Lung (tissue), 16 donors: ENCODE measurements around the gene IFNL3. TPM values are rescaled to one million over a fixed set of nuclear protein-coding genes. Genes with fewer than 3 reads are reported as not detected.
"Not testable (repeated sequence)": the region's sequence is repeated elsewhere in the genome, so short reads cannot be mapped to it uniquely, and the experiment has no call there.

Experiments
- ATAC-seq: fragments of 200-7000 bp; cut with Tn5 transposase; one replicate; pipeline ENCODE4 v1.9.1; 2020; ENCODE audit warnings: moderate number of reproducible peaks; ENCODE audit not compliant: insufficient read depth, low FRiP score
- DNase-seq, 3 donors: peaks; one replicate each; pipeline ENCODE4 v3.0.0-alpha.2; 2013 to 2017
- H3K27ac ChIP-seq, 2 donors: one replicate each; pipeline ENCODE4 v1.5.1; 2013; ENCODE audit warnings: mild to moderate bottlenecking in 2 of 2, moderate library complexity in 2 of 2, control low read depth in 1 of 2, inconsistent platforms in 1 of 2, low read depth in 1 of 2, low read length in 1 of 2
- H3K27me3 ChIP-seq, 3 donors: one replicate each; pipeline ENCODE4 v1.5.1; 2013; ENCODE audit warnings: low read length in 2 of 3; ENCODE audit not compliant: control insufficient read depth in 3 of 3, insufficient read depth in 3 of 3
- H3K36me3 ChIP-seq, 4 donors: one replicate each; pipeline ENCODE4 v1.5.1; 2013; ENCODE audit warnings: low read length in 4 of 4, mild to moderate bottlenecking in 1 of 4, moderate library complexity in 1 of 4; ENCODE audit not compliant: control insufficient read depth in 4 of 4, insufficient read depth in 4 of 4
- H3K4me1 ChIP-seq, 5 donors: one replicate each; pipeline ENCODE4 v1.5.1; 2013; ENCODE audit warnings: low read length in 5 of 5, mild to moderate bottlenecking in 2 of 5, moderate library complexity in 1 of 5; ENCODE audit not compliant: control insufficient read depth in 5 of 5, insufficient read depth in 5 of 5
- H3K4me3 ChIP-seq: one replicate; pipeline ENCODE4 v1.5.1; 2013; ENCODE audit warnings: mild to moderate bottlenecking, control low read depth, moderate library complexity
- H3K9ac ChIP-seq, 2 donors: one replicate each; pipeline ENCODE4 v1.5.1; 2013; ENCODE audit warnings: low read length in 2 of 2, control low read depth in 1 of 2; ENCODE audit not compliant: insufficient read depth in 1 of 2
- H3K9me3 ChIP-seq, 4 donors: one replicate each; pipeline ENCODE4 v1.5.1; 2013; ENCODE audit warnings: low read length in 3 of 4, mild to moderate bottlenecking in 1 of 4, moderate library complexity in 1 of 4; ENCODE audit not compliant: control insufficient read depth in 4 of 4, insufficient read depth in 3 of 4
- CTCF ChIP-seq: IDR thresholded peaks from 2 replicates; pipeline ENCODE4 v1.5.1; 2012; ENCODE audit warnings: mild to moderate bottlenecking; ENCODE audit errors: control extremely low read depth, extremely low read depth
- WGBS, 2 donors: extraction: QIAGEN DNeasy Blood & Tissue Kit; methylation state at CpG; one replicate each; pipeline ENCODE4 v1.1.7; 2013; 5-methylcytosine and 5-hydroxymethylcytosine counted together
- long read RNA-seq, 5 donors: transcript quantifications; one replicate each; lab custom pipeline, GENCODE V29; 2026
- polyA plus RNA-seq, 2 donors: library from polyadenylated mRNA; stranded (reverse); fragments of 200-250 nt; gene quantifications; one replicate each; pipeline ENCODE4 v1.2.1, GENCODE V29; 2013
- total RNA-seq, 2 donors: library from RNA; depleted of rRNA in 1 of 2; stranded (reverse); fragments of >200 nt in 1 of 2; gene quantifications; one replicate each; pipeline ENCODE4 v1.2.1, GENCODE V29; 2014 to 2021
- donor health status: control.
- donor health status: control.
- donor health status: Bipolar disorder and iron deficiency.
- donor health status: healthy.
- donor health status: DM: yes; HTN: yes; CAD: no.

Gene IFNL3
- total RNA-seq (not detected), polyA plus RNA-seq (not detected)
- long read RNA-seq, donor 1 = 0 reads
- long read RNA-seq, donor 2 = 0 reads
- long read RNA-seq, donor 3 = 0 reads
- long read RNA-seq, donor 4 = 0 reads
- long read RNA-seq, donor 5 = 0 reads

GRCh38 chr19:39244410-39245100 is at the start of gene IFNL3:
Gene IFNL3 (minus strand): TSS chr19:39245006. CDS start chr19:39244967, 39 bp downstream.
- not testable (repeated sequence) for H3K4me1 ChIP-seq, H3K27ac ChIP-seq, DNase-seq, H3K4me3 ChIP-seq, H3K9ac ChIP-seq, H3K9me3 ChIP-seq, ATAC-seq, H3K36me3 ChIP-seq
- peaks cover 0 to 26% (median 18%) of the 10 kb centered on the region in 3 donors for H3K27me3 ChIP-seq
- WGBS, 2 donors = 83 to 85% methylated on average over 8 to 12 of the region's 12 CpGs

- Histone ChIP-seq H3K36me3 (no peaks in the 10 kb centered on the region), H3K9ac (no peak overlapping the region), H3K27ac (no peak overlapping the region), H3K4me1 (no peaks in the 10 kb centered on the region), H3K27me3 (peaks cover 0 to 3% (median 2%) of the 10 kb centered on the region in 3 donors), H3K9me3 (peaks cover 0 to 1% (median 0%) of the 10 kb centered on the region in 4 donors), H3K4me3 (no peak overlapping the region)
- no peak for DNase-seq
- ATAC-seq = no peak
- TF ChIP-seq CTCF = no peak
- WGBS, 2 donors = 72 to 83% methylated on average over 4 of the region's 4 CpGs
Observed at GRCh38 chr19:39293394-39293793, 48.6 kb upstream of the IFNL3 start.

- H3K9me3 ChIP-seq = peaks cover 0 to 5% (median 3%) of the 10 kb centered on the region in 4 donors
- ATAC-seq = no peak
- no peak overlapping the region for H3K27ac ChIP-seq
- 92 to 94% methylated on average over 1 of the region's 1 CpG for WGBS, 2 donors
- H3K9ac ChIP-seq = no peak overlapping the region
- no peaks in the 10 kb centered on the region for H3K4me1 ChIP-seq
- no peaks in the 10 kb centered on the region for H3K36me3 ChIP-seq
- no peak for DNase-seq
- no peak overlapping the region for H3K4me3 ChIP-seq
- no peaks in the 10 kb centered on the region for H3K27me3 ChIP-seq
- no peak for TF ChIP-seq CTCF
Observed at GRCh38 chr19:39284032-39284431, 39.2 kb upstream of the IFNL3 start.

GRCh38 chr19:39282021-39282420 is 37.2 kb upstream of the IFNL3 start:
- no peaks in the 10 kb centered on the region for H3K36me3 ChIP-seq
- H3K9ac ChIP-seq = no peak overlapping the region
- TF ChIP-seq CTCF = no peak
- no peak overlapping the region for H3K4me3 ChIP-seq
- WGBS, 2 donors = 73 to 79% methylated on average over 1 of the region's 1 CpG
- H3K27me3 ChIP-seq = no peaks in the 10 kb centered on the region
- DNase-seq (no peak), ATAC-seq (no peak)
- H3K4me1 ChIP-seq = no peaks in the 10 kb centered on the region
- H3K9me3 ChIP-seq = peaks cover 0 to 5% (median 3%) of the 10 kb centered on the region in 4 donors
- H3K27ac ChIP-seq = no peak overlapping the region
